GM20000 (cell line): ENCODE measurements around the gene RASAL2.

ENCODE experiments used
- DNase-seq: peaks from one replicate; pipeline ENCODE4 v3.0.0; 2012; ENCODE audit warnings: low spot score
- TF ChIP-seq, protein P1 (sequence below): IDR thresholded peaks from 2 replicates; pipeline ENCODE4 v1.5.1; 2012; ENCODE audit warnings: mild to moderate bottlenecking, control low read depth; ENCODE audit errors: extremely low read depth, missing control alignments

RASAL2 gene

DNA sequence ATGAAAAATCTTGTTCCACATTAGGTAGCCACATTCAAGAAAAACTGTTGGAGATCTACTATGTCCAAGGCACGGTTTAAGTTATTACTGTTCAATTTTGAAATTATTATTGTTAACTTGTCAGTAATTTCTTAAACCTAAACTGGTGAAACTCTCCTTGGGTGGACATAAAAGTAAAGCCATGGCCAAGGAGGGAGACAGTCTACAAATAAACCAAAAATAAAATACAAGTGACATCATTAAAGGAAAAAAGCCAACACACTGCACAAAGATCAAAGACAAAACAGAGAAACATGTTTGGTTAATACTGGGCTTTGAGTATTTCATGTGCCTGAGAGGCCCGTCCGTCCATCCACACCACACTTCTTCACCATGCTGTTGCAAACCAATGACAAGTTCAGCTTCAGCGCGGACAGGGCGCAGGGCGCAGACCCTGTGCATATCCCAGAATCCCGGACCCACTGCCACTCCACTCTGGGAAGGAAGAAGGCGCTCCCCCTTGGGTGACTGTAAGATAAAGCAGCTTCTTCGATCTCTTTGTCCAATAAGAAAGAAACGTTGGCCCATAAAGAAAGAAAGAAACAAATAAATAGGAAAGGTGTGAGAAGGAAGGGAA, 918 bp upstream of the RASAL2 start:
- TF ChIP-seq, protein P1, sequence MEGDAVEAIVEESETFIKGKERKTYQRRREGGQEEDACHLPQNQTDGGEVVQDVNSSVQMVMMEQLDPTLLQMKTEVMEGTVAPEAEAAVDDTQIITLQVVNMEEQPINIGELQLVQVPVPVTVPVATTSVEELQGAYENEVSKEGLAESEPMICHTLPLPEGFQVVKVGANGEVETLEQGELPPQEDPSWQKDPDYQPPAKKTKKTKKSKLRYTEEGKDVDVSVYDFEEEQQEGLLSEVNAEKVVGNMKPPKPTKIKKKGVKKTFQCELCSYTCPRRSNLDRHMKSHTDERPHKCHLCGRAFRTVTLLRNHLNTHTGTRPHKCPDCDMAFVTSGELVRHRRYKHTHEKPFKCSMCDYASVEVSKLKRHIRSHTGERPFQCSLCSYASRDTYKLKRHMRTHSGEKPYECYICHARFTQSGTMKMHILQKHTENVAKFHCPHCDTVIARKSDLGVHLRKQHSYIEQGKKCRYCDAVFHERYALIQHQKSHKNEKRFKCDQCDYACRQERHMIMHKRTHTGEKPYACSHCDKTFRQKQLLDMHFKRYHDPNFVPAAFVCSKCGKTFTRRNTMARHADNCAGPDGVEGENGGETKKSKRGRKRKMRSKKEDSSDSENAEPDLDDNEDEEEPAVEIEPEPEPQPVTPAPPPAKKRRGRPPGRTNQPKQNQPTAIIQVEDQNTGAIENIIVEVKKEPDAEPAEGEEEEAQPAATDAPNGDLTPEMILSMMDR: no peak
- peak; percentile 30 for DNase-seq

DNA sequence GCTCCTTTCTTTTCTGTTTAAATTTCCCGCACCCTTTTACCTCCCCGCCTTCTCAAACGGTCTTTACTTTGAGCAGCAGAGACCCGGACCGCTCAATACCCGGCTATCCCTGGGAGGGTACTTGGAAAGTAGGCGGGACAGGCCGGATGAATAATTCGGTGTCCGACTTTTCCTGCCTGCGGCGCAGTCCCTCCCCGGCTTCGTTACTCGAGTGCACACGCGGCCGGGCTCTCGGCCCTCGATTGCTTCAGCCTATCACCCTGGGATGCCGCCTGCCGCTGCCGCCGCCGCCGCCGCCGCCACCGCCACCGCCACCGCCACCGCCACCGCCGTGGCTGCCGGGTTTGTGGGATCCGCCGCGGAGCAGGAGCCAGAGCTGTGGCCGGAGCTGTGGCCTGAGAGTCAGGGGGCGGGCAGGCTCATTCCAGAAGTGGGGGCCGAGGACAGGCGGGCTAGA, 382 bp upstream of the RASAL2 start:
- TF ChIP-seq, protein P1: no peak
- peak; percentile 95 for DNase-seq

DNA sequence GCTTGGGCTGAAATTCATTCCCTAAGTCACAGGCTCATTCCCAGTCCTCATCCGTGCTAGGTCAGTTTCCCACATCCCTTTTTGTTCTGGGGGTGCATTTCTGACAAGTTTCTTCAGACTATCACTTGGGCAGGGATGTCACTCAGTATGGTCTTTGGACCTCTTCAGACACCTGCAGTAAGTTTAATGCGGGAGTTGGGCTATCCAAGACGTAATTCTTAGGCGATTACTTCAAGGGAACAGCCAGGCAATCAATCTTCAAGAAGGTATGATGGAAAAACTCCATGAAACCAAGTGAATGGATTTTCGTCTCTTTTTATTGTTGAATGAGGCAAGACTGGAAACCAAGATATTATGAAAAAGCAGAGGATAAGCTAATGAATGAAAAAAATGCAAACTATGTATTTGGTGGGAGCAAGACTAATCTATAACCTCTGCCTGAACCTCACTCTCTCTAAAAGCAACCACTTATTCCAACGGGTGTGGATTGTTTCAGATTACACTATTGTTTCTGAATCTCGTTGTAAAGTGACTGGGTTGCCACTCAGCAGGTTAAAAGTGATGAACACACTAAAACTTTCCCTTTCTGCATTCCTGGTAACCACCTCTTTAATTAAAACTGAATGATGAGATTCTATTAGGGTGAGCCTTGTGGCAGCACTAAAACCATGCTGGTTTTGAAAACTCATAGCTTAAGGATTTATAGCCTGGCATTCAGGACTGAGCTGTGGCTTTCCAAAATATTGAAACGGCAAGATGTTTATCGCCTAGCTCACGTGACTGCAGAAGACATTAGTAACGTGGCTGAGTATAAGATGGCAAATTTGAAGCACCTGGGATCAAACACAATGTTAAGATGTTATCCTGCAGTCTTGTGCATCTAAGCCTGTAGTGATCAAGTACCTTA, 1.1 kb downstream of the RASAL2 start:
- no peak for DNase-seq
- TF ChIP-seq, protein P1: no peak

DNA sequence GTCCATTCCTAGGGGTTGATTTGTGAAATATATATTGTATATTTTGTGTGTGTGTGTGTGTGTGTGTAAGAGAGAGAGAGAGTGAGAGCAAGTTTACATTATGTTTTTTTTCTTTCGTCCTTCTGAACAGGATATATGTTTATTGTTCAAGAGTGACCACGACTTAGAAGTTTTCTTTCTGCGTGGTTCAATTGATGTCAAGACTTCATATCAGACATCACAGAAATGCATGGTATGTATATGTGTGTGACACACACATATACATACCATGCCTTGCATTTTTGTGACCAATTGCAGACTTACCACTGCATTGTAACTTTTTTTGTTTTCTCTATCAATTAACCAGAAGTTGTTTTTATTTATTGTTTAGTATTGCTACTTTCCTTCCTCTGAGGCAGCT, 2.5 kb downstream of the RASAL2 start:
- TF ChIP-seq, protein P1: no peak
- DNase-seq: no peak

DNA sequence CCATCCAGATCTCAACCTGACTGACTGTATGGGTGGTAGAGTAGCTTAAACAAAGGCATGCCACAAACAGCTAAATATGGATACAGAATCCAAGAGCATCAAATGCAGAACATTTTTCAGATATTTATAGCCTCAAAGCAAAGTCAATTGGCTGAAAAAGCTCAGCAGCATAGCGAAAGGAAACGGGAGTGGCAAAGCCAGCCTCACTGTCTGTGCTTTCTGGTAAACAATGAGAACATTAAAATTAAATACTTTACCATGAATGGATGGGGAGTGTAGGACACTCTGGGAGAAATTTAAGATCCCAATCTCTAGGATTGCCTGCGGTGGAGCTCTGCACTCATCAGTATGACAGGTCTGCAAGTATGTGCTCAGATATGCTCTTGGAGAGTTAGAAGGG, 4.4 kb downstream of the RASAL2 start:
- no peak for DNase-seq

DNA sequence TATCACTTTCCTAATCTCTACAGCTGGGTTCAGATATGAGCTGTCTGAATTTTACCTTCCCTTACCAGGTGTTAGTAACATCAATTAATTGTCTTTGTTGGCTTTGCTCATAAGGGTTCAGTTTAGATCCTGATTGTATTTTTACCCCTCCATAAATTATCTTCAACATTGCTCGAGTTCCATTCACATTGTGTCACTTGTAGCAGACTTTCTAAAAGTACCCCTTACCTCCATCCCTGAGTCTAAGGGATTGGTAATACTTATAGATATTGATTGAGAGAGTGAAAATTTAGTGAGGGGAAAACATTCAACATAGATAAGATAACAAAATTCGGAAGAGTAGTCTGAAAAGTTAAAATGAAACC, 7.3 kb downstream of the RASAL2 start:
- no peak for DNase-seq
- TF ChIP-seq, protein P1: no peak

More for the DNA sequence above, 4.4 kb downstream of the RASAL2 start:
- TF ChIP-seq, protein P1: no peak

DNA sequence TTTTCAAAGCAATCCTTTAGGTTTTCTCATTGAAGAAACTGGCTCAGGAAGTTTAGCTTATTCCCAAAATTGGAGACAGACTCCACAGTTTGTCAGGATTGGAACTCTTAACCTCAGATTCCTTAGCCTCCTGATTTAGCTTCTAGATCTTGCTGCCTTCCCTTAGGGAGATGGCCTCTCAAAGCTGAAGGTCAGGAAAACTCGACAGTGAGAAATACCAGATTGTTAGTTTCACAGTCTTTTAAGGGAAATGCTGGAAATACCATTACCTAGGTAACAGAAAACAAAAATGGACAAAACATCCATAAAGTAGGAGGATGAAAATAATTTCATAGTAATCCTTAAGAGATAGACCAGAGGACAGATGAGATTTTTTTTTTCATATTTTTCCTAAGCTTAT, 7.8 kb downstream of the RASAL2 start:
- TF ChIP-seq, protein P1: no peak
- DNase-seq: no peak
